NCI-H1436 (cell line): ENCODE results near the gene DPP4.

Experiments used
- DNase-seq: peaks from one replicate; lab custom pipeline; 2025; lab: John Stamatoyannopoulos, UW

The DPP4 gene

GRCh38 chr2:162017233-162017632, 56.8 kb downstream of the DPP4 start:
- DNase-seq, result no peak

- no peak for DNase-seq
Measured at GRCh38 chr2:162016080-162016479, 57.9 kb downstream of the DPP4 start.

- DNase-seq, result no peak
Measured at GRCh38 chr2:162014751-162015150, 59.3 kb downstream of the DPP4 start.

GRCh38 chr2:162013514-162014475, 60.2 kb downstream of the DPP4 start:
- DNase-seq, result no peak

GRCh38 chr2:162012565-162013058, 61.4 kb downstream of the DPP4 start:
- no peak for DNase-seq

GRCh38 chr2:162011706-162012564, 62.1 kb downstream of the DPP4 start:
- DNase-seq, result no peak

- DNase-seq, result no peak
Measured at GRCh38 chr2:162009543-162009942, 64.5 kb downstream of the DPP4 start.

GRCh38 chr2:162007447-162008040, 66.5 kb downstream of the DPP4 start:
- DNase-seq, result no peak

- no peak for DNase-seq
Measured at GRCh38 chr2:162006337-162006736, 67.7 kb downstream of the DPP4 start.

GRCh38 chr2:162004031-162004430, 70.0 kb downstream of the DPP4 start:
- no peak for DNase-seq

- no peak for DNase-seq
Measured at GRCh38 chr2:162002623-162003235, 71.3 kb downstream of the DPP4 start.

GRCh38 chr2:162000431-162000830, 73.6 kb downstream of the DPP4 start:
- DNase-seq, result no peak

- DNase-seq, result no peak
Measured at GRCh38 chr2:161999321-161999720, 74.7 kb downstream of the DPP4 start.

GRCh38 chr2:161998857-161999256, 75.2 kb downstream of the DPP4 start:
- DNase-seq, result no peak

GRCh38 chr2:161997916-161998471, 76.0 kb downstream of the DPP4 start:
- no peak for DNase-seq

- no peak for DNase-seq
Measured at GRCh38 chr2:161995553-161996016, 78.4 kb downstream of the DPP4 start.

GRCh38 chr2:161994761-161995520, 79.1 kb downstream of the DPP4 start:
- DNase-seq, result no peak

GRCh38 chr2:161992531-161992930, 81.5 kb downstream of the DPP4 start:
- no peak for DNase-seq

- DNase-seq, result no peak
Measured at GRCh38 chr2:161991991-161992390, 82.0 kb downstream of the DPP4 start.

GRCh38 chr2:161990741-161991140, 83.3 kb downstream of the DPP4 start:
- DNase-seq, result no peak

- DNase-seq, result no peak
Measured at GRCh38 chr2:161990036-161990435, 84.0 kb downstream of the DPP4 start.
